Stimulated activated CD8-positive, alpha-beta memory T cell treated with anti-CD3 and anti-CD28 coated beads, Interleukin-15, amount 100 ng/mL, for 48 hours (primary cell): ENCODE measurements around the gene ATP13A4.

Experiments
- DNase-seq, 2 donors: peaks; one replicate each; pipeline ENCODE4 v3.0.0-alpha.2; 2020; ENCODE audit warnings: low read depth in 2 of 2

The ATP13A4 gene

DNA sequence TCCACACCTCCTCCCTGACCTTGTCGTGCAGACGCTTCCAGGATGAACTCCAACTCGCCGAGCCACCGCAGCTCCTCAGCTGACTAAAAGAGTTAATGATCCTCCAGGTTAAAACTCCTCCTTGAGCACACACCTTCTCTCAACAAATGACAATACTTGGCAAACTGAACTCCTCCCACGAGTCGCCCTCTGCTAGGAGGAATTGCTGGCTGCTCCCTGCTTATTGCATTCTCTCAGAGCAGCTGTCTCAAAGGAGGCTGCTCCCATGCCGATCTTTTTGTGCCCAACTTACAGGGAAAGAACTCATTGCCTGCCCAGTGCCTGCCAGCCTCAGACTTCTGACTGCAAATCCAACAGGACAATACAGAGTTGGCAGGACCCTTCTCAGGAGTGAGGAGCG, at the start of gene ATP13A4:
Gene ATP13A4, minus strand, starts transcription at position 85 of the 400 bp plus-strand sequence. CDS start 96 bp downstream, outside the sequence.
- no peak for DNase-seq

DNA sequence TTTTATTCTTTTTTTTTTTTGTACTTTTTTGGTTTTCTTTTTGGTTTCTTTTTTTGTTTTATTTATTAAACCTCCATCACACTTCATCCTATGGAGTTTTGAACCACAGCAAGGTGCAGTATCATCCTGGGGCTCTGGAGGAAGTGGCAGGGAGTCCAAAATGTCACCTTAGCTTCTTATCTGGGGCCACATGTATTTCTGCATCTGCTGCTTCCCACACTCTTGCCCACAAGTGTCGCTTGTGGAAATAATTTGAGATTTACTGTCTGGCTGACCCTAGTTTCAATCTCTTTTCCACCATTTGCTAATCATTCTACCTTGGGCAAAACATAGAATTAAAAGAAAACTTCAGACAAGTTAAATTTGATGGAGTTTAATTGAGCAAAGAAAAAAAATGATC, 44.7 kb upstream of the ATP13A4 start:
- no peak for DNase-seq

GRCh38 chr3:193598202-193598601, 43.5 kb upstream of the ATP13A4 start:
- DNase-seq, result no peak

GRCh38 chr3:193595939-193596487, 41.3 kb upstream of the ATP13A4 start:
- no peak for DNase-seq

DNA sequence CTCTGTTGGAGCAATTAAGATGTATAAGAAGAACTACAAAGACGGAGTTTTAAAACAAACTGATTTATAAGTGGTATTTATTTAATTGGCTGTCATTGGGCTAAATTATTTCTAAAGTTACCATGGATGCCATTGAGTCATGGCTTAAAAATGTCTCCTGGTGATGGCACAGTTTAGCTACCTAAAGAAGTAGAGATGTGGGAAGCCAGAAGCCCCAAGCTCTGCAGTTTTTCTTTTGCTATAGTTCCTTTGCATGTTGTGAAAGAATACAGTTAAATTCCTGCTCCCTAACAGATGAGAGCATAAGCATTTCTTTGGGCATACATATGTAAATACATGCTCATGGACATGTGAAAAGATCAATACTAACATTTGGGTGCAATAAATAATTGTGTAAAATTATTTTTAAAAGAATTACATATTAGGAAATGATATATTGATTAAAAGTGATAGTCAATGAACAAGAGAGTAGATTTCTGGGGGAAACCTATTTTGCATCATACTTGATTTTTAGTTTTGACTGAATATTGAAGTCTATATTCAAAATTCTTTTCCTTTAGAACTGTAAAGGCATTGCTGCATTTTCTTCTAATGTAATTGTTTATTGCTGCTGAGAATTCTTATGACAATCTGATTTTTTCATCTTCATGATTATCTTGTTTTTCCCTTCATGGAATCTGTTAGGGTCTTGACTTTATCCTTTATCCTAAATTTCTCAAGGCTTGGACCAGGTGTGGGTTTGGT, 40.4 kb upstream of the ATP13A4 start:
- DNase-seq, result no peak

GRCh38 chr3:193593668-193594030, 39.0 kb upstream of the ATP13A4 start:
- peak; percentile 18 to 46 for DNase-seq

DNA sequence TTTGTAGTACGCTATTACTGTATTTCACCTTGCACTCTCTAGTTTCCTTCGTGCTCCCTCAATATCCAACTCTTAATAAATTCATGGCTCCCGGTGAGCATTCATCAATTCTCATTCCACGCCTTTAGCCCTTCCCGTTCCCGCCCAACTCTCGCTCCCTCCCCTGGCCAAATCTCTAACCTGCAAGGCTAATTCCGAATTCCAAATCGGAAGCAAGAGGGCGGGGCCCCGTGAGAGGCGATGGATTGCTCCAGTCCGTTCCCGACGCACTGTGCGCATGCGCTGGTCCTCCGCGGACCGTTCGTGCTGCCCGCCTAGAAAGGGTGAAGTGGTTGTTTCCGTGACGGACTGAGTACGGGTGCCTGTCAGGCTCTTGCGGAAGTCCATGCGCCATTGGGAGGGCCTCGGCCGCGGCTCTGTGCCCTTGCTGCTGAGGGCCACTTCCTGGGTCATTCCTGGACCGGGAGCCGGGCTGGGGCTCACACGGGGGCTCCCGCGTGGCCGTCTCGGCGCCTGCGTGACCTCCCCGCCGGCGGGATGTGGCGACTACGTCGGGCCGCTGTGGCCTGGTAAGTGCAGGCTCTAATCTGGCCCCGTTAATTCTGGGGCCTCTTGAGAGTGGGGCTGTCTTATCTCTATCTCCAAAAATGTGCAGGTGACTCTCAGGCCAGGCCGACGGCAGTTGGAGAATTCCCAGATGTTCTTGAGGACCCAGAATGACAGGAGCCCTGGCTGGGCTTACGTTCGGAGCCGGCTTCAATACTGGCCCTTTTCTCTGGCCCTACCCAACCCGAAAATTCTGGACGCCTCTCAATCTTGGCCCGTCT, 38.4 kb upstream of the ATP13A4 start, which contains the start of gene OPA1:
Gene OPA1, plus strand, starts transcription at position 368 of the 827 bp plus-strand sequence. Its CDS starts 170 bp downstream, at position 538.
- peak; percentile 89 to 90 for DNase-seq

DNA sequence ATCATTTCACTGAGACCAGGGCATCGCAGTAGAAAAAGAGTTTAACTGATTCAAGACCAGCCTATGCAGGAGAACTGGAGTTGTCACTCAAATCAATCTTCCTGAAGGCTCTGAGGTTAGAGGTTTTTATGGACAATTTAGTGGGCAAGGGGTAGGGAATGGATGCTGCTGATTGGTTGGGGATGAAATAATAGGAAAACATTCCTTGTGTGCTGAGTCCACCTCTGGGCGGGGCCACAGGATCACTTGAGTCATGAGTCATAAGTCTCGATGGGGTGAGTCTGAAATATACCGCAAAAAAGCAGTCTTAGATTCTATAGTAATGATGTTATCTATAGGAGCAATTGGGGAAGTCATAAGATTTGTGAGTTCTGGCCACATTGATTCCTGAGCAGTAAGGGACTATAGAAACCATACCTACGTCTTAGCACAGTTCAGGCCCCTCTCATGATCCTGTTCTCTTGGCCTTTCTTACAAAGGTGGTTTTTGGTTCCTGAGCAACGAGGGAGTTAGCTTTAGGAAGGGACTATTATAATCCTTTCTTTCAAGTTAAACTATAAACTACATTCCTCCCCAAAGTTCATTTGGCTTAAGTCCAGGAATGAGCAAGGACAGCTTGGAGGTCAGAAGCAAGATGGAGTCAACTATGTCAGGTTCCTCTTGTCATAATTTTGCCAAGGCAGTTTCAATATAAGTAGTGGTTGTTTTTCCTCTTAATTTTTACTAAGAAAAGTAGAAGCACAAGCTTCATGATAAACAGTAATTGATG, 35.6 kb upstream of the ATP13A4 start:
- no peak for DNase-seq

DNA sequence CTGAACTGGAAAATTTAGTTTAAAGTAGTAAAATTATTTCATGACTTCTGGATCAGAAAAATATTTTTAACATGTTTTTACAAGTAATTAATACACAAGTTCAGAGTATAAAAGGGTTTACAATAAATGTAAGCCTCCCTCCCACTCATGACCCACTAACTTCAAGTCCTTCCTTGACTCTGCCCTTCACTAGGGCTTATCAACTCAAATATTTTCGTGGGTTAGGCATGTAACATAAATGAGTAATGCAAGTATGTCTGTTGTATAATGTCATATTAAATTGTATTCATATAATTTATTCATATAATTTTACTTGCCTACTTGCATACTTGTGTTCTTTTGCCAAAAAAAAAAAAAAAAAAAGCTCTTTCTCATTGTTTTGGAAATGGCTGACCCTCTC, 34.9 kb upstream of the ATP13A4 start:
- no peak for DNase-seq

GRCh38 chr3:193589129-193589528, 34.4 kb upstream of the ATP13A4 start:
- no peak for DNase-seq

DNA sequence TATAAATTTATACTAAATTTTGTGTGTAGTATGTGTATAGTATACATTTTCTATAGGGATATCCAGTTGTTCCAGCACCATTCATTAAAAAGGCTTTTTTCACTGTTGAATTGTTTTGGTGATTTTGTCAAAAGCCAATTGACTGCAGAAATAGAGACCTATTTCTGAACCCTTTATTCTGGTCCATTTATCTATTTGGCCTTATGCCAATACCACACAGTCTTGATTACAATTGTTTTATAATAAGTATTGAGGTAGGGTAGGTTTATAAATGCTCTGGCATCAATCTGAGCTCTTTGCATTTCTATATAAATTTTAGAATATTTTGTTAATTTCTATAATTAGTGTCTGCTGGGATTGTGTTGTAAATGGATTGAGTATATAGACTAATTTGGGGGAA, 31.8 kb upstream of the ATP13A4 start:
- no peak for DNase-seq

GRCh38 chr3:193585530-193585929, 30.8 kb upstream of the ATP13A4 start:
- no peak for DNase-seq

DNA sequence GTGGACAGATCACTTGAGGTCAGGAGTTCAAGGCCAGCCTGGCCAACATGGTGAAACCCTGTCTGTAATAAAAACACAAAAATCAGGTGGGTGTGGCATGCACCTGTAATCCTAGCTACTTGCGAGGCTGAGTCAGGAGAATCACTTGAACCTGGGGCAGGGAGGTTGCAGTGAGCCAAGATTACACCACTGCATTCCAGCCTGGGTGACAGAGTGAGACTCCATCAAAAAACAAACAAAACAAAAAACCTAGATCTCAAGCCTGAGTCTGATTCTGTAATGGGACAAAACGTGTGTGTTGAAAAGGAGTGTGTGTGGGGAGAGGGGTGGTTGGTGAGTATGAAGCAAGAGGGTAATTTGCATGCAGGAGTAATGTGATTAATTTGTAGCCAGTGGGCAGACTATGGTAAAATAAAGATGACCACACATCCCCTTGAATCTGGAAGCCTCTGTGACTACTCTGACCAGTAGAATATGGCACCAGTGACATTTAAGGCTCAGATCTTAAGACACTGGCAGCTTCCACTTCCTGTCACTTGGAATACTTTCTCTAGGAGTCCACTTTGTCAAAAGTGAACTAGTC, 19.9 kb upstream of the ATP13A4 start:
- DNase-seq, result no peak

GRCh38 chr3:193573403-193574191, 18.9 kb upstream of the ATP13A4 start:
- no peak for DNase-seq

DNA sequence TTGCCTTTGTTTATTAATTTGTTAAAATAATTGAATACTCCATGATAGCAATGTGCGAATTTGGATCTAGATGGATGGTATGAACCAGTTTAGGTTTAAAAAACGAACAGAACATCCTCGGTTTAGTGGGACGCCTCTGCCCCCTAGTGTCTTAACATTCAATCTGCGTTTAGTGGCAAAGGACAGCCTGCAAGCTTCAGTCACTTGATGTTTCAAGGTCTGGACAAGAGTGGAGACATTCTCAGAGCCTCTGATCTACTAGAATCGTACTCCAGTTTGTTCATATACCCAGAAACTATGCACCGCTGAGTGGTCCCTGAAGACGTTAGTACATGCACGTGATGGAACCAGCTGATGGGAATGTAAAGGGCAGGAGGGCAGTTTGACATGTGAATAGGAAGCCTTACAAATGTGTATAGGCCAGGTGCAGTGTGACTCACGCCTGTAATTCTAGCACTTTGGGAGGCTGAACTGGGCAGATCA, 17.8 kb upstream of the ATP13A4 start:
- DNase-seq, result peak in 1 of 2 donors; percentile 13

DNA sequence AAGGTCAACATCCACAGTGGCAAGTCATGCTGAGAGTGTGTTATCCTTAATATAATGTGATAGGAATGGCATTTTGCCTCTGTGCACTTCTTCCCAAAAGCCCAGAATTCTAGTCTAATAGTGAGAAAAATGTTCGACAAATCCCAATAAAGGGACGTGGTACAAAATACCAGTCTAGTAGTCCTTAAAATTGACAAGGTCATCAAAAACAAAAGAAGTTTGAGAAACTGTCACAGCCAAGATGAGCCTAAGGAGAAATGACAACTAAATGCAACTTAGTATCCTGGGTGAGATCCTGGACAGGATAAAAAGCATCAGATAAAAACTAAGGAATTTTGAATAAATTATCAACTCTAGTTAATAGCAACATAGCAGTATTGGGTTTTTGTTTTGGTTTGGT, 14.4 kb upstream of the ATP13A4 start:
- no peak for DNase-seq

DNA sequence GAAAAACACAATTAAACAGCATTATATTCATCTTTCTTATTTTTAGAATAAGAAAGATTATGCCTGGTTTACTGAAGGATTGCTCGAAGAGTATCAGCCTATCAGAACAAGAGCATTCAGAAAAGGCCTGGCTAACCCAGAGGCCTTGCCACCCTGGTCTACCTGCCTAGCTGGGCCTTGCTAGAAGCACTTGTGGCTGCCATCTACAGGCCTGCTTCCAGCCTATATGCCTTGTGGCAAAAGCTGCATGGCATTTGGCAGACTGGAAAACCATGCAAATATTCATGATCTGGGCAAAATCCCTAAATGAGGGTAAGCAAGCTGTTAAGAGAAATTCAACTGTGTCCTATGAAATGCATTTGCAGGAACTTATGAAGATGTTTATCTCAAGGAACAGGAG, 9.3 kb upstream of the ATP13A4 start:
- no peak for DNase-seq

GRCh38 chr3:193563426-193563825, 8.7 kb upstream of the ATP13A4 start:
- no peak for DNase-seq

GRCh38 chr3:193560870-193561269, 6.2 kb upstream of the ATP13A4 start:
- DNase-seq, result no peak

GRCh38 chr3:193560091-193560490, 5.4 kb upstream of the ATP13A4 start:
- DNase-seq, result no peak

DNA sequence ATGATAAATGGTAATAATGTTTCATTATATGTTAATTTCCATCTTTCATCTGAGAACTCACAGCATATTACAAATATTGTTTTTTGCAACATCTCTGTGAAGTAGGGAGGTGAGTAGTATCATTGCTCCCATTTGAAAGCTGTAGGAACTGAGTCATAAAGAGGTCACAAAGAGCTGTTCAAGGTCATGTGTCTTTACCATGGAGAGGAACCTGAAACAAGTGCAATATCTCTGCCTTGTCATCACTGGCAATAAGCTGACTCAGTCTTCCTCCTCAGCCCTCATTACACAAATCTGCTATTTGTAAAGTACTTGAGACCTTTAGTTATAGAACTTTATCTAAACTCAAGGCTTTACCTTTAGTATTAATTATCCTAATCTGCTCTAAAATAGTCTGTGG, 4.4 kb upstream of the ATP13A4 start:
- no peak for DNase-seq
